Calu3 (cell line): ENCODE results near the gene LPGAT1. TPM values are rescaled to one million over a fixed set of nuclear protein-coding genes. Genes with fewer than 3 reads are reported as not detected.
"Not testable (repeated sequence)": the region's sequence is repeated elsewhere in the genome, so short reads cannot be mapped to it uniquely, and the experiment has no call there.

ENCODE experiments used
- BruUV-seq: library from RNA; stranded (reverse); fragments of 400-500 nt; replicated peaks from 2 replicates; lab custom pipeline; 2021; lab: Mats Ljungman, UMichigan
- CTCF ChIA-PET: fragments of 300-600 bp; sonication (Branson Sonifier 250); formaldehyde crosslinking; loops from one replicate; lab custom pipeline; 2022; ENCODE audit warnings: antibody characterized with exemption; lab: Charles Lee
- DNase-seq: peaks from one replicate; pipeline ENCODE4 v3.0.0; 2022
- H3K27ac Mint-ChIP-seq: one replicate; pipeline ENCODE4 v1.8.0; 2022; ENCODE audit warnings: mixed read lengths; ENCODE audit not compliant: unreplicated experiment
- H3K27me3 Mint-ChIP-seq: one replicate; pipeline ENCODE4 v1.8.0; 2022; ENCODE audit warnings: mixed read lengths; ENCODE audit not compliant: unreplicated experiment
- H3K36me3 Mint-ChIP-seq: one replicate; pipeline ENCODE4 v1.8.0; 2022; ENCODE audit warnings: mild to moderate bottlenecking, moderate library complexity, mixed read lengths; ENCODE audit not compliant: insufficient read depth, unreplicated experiment
- H3K4me1 Mint-ChIP-seq: one replicate; pipeline ENCODE4 v1.8.0; 2022; ENCODE audit warnings: mild to moderate bottlenecking, low read depth, mixed read lengths; ENCODE audit not compliant: unreplicated experiment
- H3K4me3 Mint-ChIP-seq: one replicate; pipeline ENCODE4 v1.8.0; 2022; ENCODE audit warnings: mild to moderate bottlenecking, low read depth, moderate library complexity, mixed read lengths; ENCODE audit not compliant: unreplicated experiment
- H3K9me3 Mint-ChIP-seq: one replicate; pipeline ENCODE4 v1.8.0; 2022; ENCODE audit warnings: low read depth, mixed read lengths; ENCODE audit not compliant: unreplicated experiment
- intact Hi-C: fragments of 100-400 bp; cut with micrococcal nuclease; formaldehyde crosslinking; loops from one replicate; pipeline ENCODE4 v1.10.0; 2022; ENCODE audit not compliant: unreplicated experiment
- total RNA-seq: library from RNA; stranded (reverse); gene quantifications from 2 replicates; pipeline ENCODE4 v1.2.3, GENCODE V29; 2022
- TF ChIP-seq, protein P1 (sequence below): fragments of 200-600 bp; IDR thresholded peaks from one replicate; pipeline ENCODE4 v1.8.0; 2022; ENCODE audit warnings: antibody characterized with exemption; ENCODE audit not compliant: unreplicated experiment

LPGAT1 gene
- total RNA-seq, 1 experiment from 2014 or later: 67.7 TPM

- peaks cover 9% of the 10 kb centered on the region for H3K27me3 Mint-ChIP-seq
- TF ChIP-seq, protein P1, sequence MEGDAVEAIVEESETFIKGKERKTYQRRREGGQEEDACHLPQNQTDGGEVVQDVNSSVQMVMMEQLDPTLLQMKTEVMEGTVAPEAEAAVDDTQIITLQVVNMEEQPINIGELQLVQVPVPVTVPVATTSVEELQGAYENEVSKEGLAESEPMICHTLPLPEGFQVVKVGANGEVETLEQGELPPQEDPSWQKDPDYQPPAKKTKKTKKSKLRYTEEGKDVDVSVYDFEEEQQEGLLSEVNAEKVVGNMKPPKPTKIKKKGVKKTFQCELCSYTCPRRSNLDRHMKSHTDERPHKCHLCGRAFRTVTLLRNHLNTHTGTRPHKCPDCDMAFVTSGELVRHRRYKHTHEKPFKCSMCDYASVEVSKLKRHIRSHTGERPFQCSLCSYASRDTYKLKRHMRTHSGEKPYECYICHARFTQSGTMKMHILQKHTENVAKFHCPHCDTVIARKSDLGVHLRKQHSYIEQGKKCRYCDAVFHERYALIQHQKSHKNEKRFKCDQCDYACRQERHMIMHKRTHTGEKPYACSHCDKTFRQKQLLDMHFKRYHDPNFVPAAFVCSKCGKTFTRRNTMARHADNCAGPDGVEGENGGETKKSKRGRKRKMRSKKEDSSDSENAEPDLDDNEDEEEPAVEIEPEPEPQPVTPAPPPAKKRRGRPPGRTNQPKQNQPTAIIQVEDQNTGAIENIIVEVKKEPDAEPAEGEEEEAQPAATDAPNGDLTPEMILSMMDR: no peak
- no peaks in the 10 kb centered on the region for H3K9me3 Mint-ChIP-seq
- H3K27ac Mint-ChIP-seq: no peak overlapping the region
- no peaks in the 10 kb centered on the region for H3K36me3 Mint-ChIP-seq
- intact Hi-C loops: no loop called here
- H3K4me3 Mint-ChIP-seq: no peak overlapping the region
- CTCF ChIA-PET: interaction anchor here (1.6 kb wide), 1 partner anchor 10 kb away, joined by 5 read pairs; no protein-coding TSS in a partner anchor
- H3K4me1 Mint-ChIP-seq: no peaks in the 10 kb centered on the region
- BruUV-seq: no TSS peak
- no peak for DNase-seq
Observed at GRCh38 chr1:211724687-211725196, 105.8 kb downstream of the LPGAT1 start.

DNA sequence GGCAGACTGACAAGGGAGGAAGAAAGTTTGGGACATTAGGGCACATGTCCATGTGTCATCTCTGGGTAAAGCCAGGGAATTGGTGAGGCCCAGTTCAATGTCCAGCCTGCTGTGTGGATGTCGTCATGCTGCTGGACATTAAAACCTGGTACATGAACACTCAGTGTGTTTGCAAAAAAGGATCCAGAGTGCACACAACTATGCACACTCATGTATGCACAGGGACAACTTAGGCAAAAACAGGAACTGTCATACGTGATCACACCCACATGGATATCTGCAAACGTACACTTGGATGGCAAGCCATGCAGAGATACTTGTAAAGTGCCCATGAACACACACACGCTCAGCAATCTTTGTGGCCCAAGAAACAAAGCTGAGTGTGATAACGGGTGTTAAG is 107.3 kb downstream of the LPGAT1 start:
- BruUV-seq: no TSS peak
- TF ChIP-seq, protein P1: no peak
- intact Hi-C loops: no loop called here

DNA sequence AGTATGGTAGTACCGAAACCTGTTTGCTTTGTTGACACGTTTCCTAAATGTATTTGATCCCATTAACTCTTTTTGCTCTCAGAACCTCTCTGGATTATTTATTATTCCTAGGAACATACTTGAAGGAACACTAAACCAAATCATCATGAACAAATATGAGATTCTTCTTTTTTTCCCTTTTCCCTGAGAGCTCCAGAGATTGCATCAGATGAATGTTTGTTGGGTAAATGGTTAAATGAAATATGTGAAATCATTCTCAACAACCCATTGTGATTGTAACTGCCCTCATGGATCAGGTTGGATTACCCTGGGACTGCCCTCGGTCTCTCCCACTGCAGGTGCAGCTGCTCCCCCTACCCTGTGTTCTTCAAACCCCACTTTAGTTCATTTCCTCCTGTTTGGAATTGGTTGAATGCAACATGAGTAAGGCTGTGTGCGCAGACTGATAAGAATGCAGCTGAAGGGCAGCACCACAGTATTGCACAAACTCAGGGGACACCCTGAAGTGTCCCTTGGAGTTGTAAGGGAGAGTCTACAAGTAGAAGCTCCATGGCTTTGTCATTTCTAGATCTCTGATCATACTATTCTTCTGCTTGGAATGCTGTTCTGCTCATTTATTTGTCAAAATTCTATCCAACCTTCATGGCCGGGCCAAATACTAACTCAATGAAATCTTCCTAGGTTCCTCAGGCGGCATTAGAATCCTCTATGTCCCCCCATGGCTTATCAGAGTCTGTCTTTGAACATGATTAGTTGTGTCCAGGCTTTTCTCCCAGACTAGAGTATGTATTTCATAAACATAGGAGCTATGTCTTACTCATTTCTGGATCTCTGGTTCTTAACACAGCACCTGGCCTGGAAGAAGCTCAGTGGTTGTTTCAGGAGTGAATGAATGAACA is 108.0 kb downstream of the LPGAT1 start:
- Mint-ChIP-seq H3K27ac (no peak overlapping the region), H3K27me3 (peaks cover 9% of the 10 kb centered on the region), H3K4me3 (no peak overlapping the region), H3K4me1 (no peaks in the 10 kb centered on the region), H3K36me3 (no peaks in the 10 kb centered on the region), H3K9me3 (no peaks in the 10 kb centered on the region)
- intact Hi-C loops: no loop called here
- no peak for DNase-seq
- TF ChIP-seq, protein P1: no peak
- CTCF ChIA-PET: interaction anchor here (0.5 to 0.7 kb wide), 2 partner anchors 13 to 20 kb away, joined by 3 to 7 read pairs; no protein-coding TSS in a partner anchor
- BruUV-seq: no TSS peak

More for the DNA sequence above, 107.3 kb downstream of the LPGAT1 start:
- Mint-ChIP-seq H3K27ac (no peak overlapping the region), H3K27me3 (peaks cover 9% of the 10 kb centered on the region), H3K36me3 (no peaks in the 10 kb centered on the region), H3K4me3 (no peak overlapping the region), H3K9me3 (no peaks in the 10 kb centered on the region), H3K4me1 (no peaks in the 10 kb centered on the region)
- CTCF ChIA-PET: interaction anchor here (0.7 to 1.6 kb wide), 3 partner anchors 11 to 41 kb away, joined by 3 to 5 read pairs (median 3); no protein-coding TSS in a partner anchor
- no peak for DNase-seq

GRCh38 chr1:211716555-211716954 is 114.0 kb downstream of the LPGAT1 start:
- CTCF ChIA-PET: not testable (repeated sequence)

More at GRCh38 chr1:211716555-211716954, 114.0 kb downstream of the LPGAT1 start:
- intact Hi-C loops, DNase-seq, H3K4me1 Mint-ChIP-seq, BruUV-seq, H3K27me3 Mint-ChIP-seq, H3K36me3 Mint-ChIP-seq, H3K4me3 Mint-ChIP-seq, H3K9me3 Mint-ChIP-seq, H3K27ac Mint-ChIP-seq: not testable (repeated sequence)
